Glutamatergic neuron (in vitro differentiated cells): ENCODE measurements around the gene TCF15. TPM values are rescaled to one million over a fixed set of nuclear protein-coding genes. Genes with fewer than 3 reads are reported as not detected.

Experiments
- DNase-seq: peaks from one replicate; pipeline ENCODE4 v3.0.0; 2022
- H3K27ac Mint-ChIP-seq: one replicate; pipeline ENCODE4 v1.8.0; 2020; ENCODE audit warnings: mild to moderate bottlenecking, mixed read lengths, inconsistent platforms; ENCODE audit not compliant: unreplicated experiment
- H3K27me3 Mint-ChIP-seq: one replicate; pipeline ENCODE4 v1.8.0; 2020; ENCODE audit warnings: mild to moderate bottlenecking, moderate library complexity, mixed read lengths, inconsistent platforms; ENCODE audit not compliant: unreplicated experiment
- H3K36me3 Mint-ChIP-seq: one replicate; pipeline ENCODE4 v1.8.0; 2020; ENCODE audit warnings: mild to moderate bottlenecking, mixed read lengths, inconsistent platforms; ENCODE audit not compliant: unreplicated experiment
- H3K4me1 Mint-ChIP-seq: one replicate; pipeline ENCODE4 v1.8.0; 2020; ENCODE audit warnings: mild to moderate bottlenecking, low read depth, mixed read lengths, inconsistent platforms; ENCODE audit not compliant: unreplicated experiment
- H3K4me3 Mint-ChIP-seq: one replicate; pipeline ENCODE4 v1.8.0; 2020; ENCODE audit warnings: mild to moderate bottlenecking, mixed read lengths, inconsistent platforms; ENCODE audit not compliant: unreplicated experiment
- H3K9me3 Mint-ChIP-seq: one replicate; pipeline ENCODE4 v1.8.0; 2020; ENCODE audit warnings: mild to moderate bottlenecking, moderate library complexity, mixed read lengths, inconsistent platforms; ENCODE audit not compliant: unreplicated experiment
- total RNA-seq: library from RNA; stranded (reverse); fragmentation: NEBNext Ultra II Directional; extraction: Animal tissue kit (Norgen Biotek cat#: 25700); gene quantifications from one replicate; pipeline ENCODE4 v1.2.1, GENCODE V29; 2021; ENCODE audit not compliant: unreplicated experiment
- TF ChIP-seq, protein P1 (sequence below): fragments of 200-600 bp; sonication (generic); IDR thresholded peaks from one replicate; pipeline ENCODE4 v1.5.0; 2021; ENCODE audit not compliant: partially characterized antibody, unreplicated experiment

TCF15 gene
- total RNA-seq, 1 donor from 2014 or later, result 19.7 TPM

- H3K27me3 Mint-ChIP-seq, result peaks cover 7% of the 10 kb centered on the region
- H3K4me1 Mint-ChIP-seq, result peaks cover 10% of the 10 kb centered on the region
- H3K36me3 Mint-ChIP-seq, result no peaks in the 10 kb centered on the region
- peaks cover 11% of the 10 kb centered on the region for H3K9me3 Mint-ChIP-seq
- H3K4me3 Mint-ChIP-seq, result peak overlapping the region; percentile 68
- peak overlapping the region; percentile 77 for H3K27ac Mint-ChIP-seq
- peak; percentile 73 for DNase-seq
- TF ChIP-seq, protein P1, sequence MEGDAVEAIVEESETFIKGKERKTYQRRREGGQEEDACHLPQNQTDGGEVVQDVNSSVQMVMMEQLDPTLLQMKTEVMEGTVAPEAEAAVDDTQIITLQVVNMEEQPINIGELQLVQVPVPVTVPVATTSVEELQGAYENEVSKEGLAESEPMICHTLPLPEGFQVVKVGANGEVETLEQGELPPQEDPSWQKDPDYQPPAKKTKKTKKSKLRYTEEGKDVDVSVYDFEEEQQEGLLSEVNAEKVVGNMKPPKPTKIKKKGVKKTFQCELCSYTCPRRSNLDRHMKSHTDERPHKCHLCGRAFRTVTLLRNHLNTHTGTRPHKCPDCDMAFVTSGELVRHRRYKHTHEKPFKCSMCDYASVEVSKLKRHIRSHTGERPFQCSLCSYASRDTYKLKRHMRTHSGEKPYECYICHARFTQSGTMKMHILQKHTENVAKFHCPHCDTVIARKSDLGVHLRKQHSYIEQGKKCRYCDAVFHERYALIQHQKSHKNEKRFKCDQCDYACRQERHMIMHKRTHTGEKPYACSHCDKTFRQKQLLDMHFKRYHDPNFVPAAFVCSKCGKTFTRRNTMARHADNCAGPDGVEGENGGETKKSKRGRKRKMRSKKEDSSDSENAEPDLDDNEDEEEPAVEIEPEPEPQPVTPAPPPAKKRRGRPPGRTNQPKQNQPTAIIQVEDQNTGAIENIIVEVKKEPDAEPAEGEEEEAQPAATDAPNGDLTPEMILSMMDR, result no peak
These were observed 31.4 kb upstream of the TCF15 start for GRCh38 chr20:641516-641875.

DNA sequence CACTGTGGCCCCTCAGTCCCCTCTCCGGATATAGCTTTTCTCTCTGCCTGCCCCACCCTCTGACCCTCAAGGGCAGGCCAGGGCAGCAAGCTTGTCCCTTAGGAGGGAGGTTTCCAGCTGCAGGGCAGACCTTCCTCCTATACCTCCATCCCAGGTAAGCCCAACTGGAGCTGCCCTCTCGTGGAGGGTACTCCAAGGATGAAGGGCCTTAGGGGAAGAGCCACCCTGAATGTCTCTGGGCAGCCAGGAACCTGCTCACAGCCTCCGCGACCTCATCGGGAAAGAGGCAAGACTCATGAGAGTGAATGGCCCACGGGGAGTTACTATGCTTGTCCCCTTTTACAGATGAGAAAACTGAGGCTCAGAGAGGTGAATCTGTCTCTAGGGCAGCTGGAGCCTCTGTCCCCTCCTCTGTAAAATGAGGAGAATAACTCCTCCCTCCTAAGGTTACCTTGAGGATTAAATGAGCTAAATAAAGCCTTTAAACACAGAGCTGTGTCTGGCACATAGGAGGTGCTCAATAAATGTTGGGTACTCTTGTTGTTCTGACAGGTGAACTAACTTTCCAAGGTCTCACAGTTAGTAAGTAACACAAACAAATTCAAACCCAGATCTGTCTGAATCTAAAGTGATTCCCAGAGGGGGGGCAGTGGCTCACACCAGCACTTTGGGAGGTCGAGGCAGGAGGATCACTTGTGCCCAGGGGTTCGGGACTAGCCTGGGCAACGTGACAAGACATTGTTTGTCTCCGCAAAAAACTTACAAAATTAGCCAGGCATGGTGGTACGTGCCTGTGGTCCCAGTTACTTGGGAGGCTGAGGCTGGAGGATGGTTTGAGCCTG lies 30.8 kb upstream of the TCF15 start:
- H3K36me3 Mint-ChIP-seq, result no peaks in the 10 kb centered on the region
- TF ChIP-seq, protein P1, result no peak
- no peak for DNase-seq
- H3K27me3 Mint-ChIP-seq, result peaks cover 7% of the 10 kb centered on the region
- H3K4me1 Mint-ChIP-seq, result peaks cover 13% of the 10 kb centered on the region
- H3K4me3 Mint-ChIP-seq, result no peak overlapping the region
- peak overlapping the region; percentile 77 for H3K27ac Mint-ChIP-seq
- peaks cover 11% of the 10 kb centered on the region for H3K9me3 Mint-ChIP-seq

- peaks cover 8% of the 10 kb centered on the region for H3K27me3 Mint-ChIP-seq
- no peak for DNase-seq
- no peak overlapping the region for H3K4me3 Mint-ChIP-seq
- H3K36me3 Mint-ChIP-seq, result no peaks in the 10 kb centered on the region
- TF ChIP-seq, protein P1, result no peak
- peaks cover 17% of the 10 kb centered on the region for H3K9me3 Mint-ChIP-seq
- H3K4me1 Mint-ChIP-seq, result peaks cover 28% of the 10 kb centered on the region
- H3K27ac Mint-ChIP-seq, result no peak overlapping the region
These were observed 28.5 kb upstream of the TCF15 start for GRCh38 chr20:638579-638978.

DNA sequence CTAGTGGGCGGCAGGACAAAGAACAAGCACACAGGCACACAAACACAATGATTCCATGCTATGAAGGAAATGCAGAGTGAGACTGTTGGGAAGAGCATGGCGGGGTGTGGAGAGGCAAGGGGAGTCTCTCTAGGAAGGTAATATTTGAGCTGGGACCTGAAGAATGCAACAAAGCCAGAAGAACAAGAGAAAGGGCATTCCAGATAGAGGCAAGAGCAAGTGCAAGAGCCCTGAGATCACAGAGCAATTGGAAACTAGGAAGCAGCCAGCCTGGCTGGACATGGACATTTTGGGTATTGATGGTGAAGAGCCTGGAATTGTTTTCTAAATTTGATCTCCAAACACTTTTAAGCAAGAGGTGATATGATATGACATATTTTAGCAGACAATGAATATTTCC lies 27.4 kb upstream of the TCF15 start:
- TF ChIP-seq, protein P1, result no peak
- H3K27me3 Mint-ChIP-seq, result peaks cover 7% of the 10 kb centered on the region
- no peak overlapping the region for H3K4me3 Mint-ChIP-seq
- no peak overlapping the region for H3K27ac Mint-ChIP-seq
- no peak for DNase-seq
- peaks cover 31% of the 10 kb centered on the region for H3K4me1 Mint-ChIP-seq
- no peaks in the 10 kb centered on the region for H3K36me3 Mint-ChIP-seq
- H3K9me3 Mint-ChIP-seq, result peaks cover 11% of the 10 kb centered on the region

DNA sequence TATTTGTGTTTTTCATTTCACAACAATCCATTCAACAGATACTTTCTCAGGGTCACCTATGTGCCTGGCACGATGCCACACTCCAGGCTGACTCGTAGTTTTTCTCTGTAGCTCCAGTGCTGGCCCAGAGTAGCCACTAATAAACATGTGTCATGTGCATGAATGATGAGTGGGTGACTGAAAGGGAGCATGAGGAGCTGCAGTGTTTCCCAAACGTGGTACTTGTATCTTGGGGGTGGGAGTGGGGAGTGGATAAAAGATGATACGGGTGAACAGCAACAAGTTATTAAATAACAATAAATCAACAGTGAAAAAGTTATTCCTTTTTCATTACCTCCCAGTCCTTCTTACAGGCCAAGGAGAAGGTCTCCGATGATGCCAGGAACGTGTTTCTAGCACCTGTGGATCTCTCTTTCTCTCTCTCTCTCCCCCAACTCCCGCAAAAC lies 25.8 kb upstream of the TCF15 start:
- Mint-ChIP-seq H3K36me3 (no peaks in the 10 kb centered on the region), H3K9me3 (peaks cover 6% of the 10 kb centered on the region), H3K4me3 (no peak overlapping the region), H3K4me1 (peaks cover 29% of the 10 kb centered on the region), H3K27ac (no peak overlapping the region), H3K27me3 (peaks cover 2% of the 10 kb centered on the region)
- TF ChIP-seq, protein P1, result no peak
- no peak for DNase-seq
